Activated CD4-positive, alpha-beta T cell treated with anti-CD3 and anti-CD28 coated beads, Interleukin-2, Interleukin-6, amounts not matched to agents 100 ng/mL and 50 ng/mL, durations not matched to agents 16 hours and 8 hours (primary cell): ENCODE data around the gene IYD.
"Not testable (repeated sequence)": the region's sequence is repeated elsewhere in the genome, so short reads cannot be mapped to it uniquely, and the experiment has no call there.

Source experiments
- DNase-seq: peaks from one replicate; pipeline ENCODE4 v3.0.0-alpha.2; 2020

Gene IYD

DNA sequence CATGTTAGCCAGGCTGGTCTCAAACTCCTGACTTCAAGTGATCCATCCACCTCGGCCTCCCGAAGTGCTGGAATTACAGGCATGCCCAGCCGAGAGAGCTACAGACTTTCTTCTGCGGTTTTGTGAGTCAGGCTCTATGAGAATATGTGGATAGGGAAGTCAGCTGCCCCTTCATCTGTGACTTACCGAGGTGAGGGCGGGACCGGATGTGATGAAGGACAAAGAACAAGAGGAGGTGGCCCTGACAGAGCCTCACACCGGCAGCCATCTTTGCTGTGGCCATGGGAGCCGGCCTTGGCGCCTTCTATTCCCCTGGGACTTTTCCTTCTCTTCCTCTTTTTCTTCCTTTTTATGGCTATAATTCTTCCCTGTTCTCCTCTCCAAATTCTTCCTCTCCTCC, 67.0 kb downstream of the IYD start:
- DNase-seq: no peak

DNA sequence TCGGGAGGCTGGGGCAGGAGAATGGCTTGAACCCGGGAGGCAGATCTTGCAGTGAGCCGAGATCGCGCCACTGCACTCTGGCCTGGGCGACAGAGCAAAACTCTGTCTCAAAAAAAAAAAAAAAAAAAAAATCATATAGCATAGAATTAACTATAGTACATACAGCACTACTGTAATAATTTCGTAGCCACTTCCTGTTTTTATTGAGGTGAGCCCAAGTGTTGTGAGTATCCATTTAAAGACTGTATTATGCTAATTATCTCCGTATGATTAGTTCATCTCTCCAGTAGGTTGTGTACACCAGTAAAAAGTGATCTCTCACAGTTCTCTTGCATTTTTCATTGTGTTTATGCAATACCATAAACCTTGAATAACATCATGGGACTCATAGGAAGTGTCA, 70.6 kb downstream of the IYD start:
- DNase-seq: no peak

DNA sequence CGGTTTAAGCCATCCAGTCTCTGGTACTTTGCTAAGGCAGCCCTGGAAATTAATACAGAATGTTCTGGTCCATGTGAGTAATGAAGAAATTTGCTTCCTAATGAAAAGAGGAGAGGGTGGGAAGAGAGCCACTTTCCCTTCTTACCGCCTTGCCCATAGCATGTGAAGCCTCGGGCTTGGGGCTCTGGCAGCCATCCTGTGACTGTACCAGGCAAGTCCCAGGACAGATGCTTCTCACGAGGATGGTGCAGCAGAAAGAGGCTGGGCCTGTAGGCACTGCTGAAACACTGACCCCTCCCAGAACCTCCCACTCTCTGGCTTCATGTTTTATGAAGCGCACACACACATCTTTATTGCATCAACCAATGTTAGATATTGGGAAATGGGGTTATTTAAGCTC, 74.8 kb downstream of the IYD start:
- DNase-seq: no peak

DNA sequence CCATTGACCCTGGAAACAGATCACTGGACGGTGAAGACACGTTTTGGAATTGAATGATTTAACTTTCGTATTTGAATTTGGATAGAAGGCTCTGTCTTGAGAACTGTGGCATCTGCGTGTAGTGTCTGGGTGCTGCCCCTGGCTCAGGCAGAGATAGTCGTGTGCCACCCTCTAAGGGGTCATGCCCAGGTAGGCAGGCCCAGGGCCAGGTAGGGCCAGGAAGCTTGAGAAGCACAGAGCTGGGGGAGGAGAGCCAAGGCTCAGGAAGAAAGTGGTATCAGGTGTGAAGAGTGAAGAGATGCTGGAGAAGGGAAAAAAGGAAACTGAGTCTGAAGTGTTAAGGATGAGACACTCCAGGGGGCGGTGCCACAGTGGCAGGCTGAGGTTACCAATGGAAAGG, 75.5 kb downstream of the IYD start:
- DNase-seq: no peak

DNA sequence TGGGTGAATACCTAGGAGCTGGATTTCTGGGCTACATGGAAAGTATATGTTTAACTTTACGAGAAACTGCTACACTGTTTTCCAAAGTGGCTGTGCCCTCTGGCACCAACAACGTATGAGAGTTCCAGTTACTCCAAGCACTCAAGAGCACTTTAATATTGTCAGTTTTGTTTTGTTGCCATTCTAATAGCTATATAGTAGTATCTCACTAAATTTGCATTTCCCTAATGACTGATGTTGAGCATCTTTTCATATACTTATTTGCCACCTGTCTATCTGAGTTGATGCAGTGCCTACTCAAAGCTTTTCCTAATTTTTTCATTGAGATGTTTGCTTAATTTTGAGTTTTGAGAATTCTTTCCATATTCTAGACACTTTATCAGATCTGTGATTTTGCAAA, 76.7 kb downstream of the IYD start:
- DNase-seq: no peak

- DNase-seq: no peak
These were observed 79.4 kb downstream of the IYD start for GRCh38 chr6:150448221-150448620.

DNA sequence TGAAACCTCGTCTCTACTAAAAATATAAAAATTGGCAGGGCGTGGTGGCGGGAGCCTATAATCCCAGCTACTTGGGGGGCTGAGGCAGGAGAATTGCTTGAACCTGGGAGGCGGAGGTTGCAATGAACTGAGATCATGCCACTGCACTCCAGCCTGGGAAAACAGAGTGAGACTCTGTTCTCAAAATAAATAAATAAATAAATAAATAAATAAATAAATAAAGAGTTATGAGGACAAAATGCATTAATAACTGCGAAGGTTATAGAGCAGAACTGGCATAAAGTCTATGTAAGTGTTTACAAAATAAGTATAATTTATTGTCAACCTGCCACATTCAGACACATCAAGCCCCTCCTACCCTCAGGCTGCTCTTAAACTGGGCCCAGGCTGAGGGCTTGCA, 80.2 kb downstream of the IYD start:
- not testable (repeated sequence) for DNase-seq

DNA sequence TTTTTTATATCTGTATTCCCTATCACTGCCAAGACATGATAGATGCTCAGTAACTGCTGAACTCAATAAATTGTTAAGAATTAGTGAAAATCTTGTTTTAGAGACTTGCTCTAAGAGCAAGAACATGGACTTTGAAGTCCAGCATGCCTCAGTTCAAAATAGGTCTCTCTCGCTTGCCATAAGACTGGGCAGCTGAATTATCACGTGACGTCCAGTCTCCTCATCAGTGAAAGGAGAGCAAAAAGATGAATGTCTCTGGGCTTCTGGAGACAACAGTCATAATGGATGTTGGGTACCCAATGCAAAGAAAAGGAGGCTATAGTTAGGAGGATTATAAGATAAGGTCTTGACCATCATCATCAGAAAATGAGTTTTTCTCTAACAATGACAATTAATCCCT, 82.1 kb downstream of the IYD start:
- DNase-seq: no peak

GRCh38 chr6:150451807-150452427, 83.1 kb downstream of the IYD start:
- DNase-seq: no peak

DNA sequence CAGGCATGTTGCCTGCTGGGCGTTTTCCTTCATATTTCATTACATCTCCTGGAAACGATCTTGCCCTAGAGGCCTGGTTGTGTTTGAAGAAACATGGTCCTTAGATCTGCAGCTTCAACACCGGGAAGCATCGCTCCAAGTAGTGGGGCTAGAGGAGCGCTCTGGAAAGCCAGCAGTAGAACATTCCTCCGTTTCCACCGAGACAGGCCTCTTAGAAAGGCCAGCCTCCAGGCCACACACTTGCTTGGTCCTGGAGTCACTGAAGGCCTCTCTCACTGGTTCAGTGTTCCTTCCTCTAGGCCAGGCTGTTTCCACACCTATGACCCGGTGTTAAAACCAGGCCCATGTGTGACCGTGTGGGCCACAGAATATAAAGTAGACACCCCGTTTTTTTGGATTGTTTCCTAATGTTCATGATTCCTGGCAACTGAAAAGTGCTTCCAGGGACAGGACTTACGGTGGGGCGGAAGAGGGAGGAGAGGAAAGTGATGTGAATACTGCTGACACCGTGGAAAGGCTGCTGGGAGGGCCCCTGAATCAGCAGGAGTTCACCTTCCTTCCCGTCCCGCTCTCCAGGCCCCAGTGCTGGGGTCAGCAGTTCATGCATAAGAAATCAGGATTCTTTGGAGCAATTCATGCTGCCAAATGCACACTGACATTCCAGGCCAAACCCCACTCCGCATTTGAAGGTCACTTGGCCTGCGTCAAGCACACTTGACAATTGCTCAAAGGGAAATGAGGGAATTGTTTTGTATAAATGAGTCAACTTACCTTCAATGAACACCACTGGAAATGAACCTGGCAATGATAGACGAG, 83.8 kb downstream of the IYD start:
- no peak for DNase-seq

- DNase-seq: no peak
These were observed 84.5 kb downstream of the IYD start for GRCh38 chr6:150453357-150453756.
